ENCODE measurements around the gene MT3.

Gene MT3

GRCh38 chr16:56640076-56640475, 50.7 kb downstream of the MT3 start (continued):
- TF ChIP-seq PATZ1 (CRISPR knock-in tag; IDR thresholded peaks at IDR 0.05; ENCODE audit: borderline replicate concordance) (no peak), RARB (CRISPR knock-in tag; IDR thresholded peaks at IDR 0.05) (no peak), SNAI2 (CRISPR knock-in tag; IDR thresholded peaks at IDR 0.05) (no peak), ZNF70 (CRISPR knock-in tag; IDR thresholded peaks at IDR 0.05) (no peak)

Data from SK-N-SH treated with all-trans-retinoic acid at 6 μM for 48 hours (cell line).